Activated CD4-positive, alpha-beta T cell treated with anti-CD3 and anti-CD28 coated beads for 4 hours (primary cell): ENCODE results near the gene ARHGEF33.

Source experiments
- DNase-seq, 2 donors: peaks; one replicate each; pipeline ENCODE4 v3.0.0-alpha.2; 2020

The ARHGEF33 gene

GRCh38 chr2:38960609-38961320 is 71.1 kb downstream of the ARHGEF33 start:
- no peak for DNase-seq

- DNase-seq = no peak
These were observed 76.3 kb downstream of the ARHGEF33 start for GRCh38 chr2:38966006-38966405.

- DNase-seq = no peak
These were observed 77.0 kb downstream of the ARHGEF33 start for GRCh38 chr2:38966678-38967077.

GRCh38 chr2:38968021-38968420 is 78.3 kb downstream of the ARHGEF33 start:
- DNase-seq = no peak

- DNase-seq = no peak
These were observed 81.7 kb downstream of the ARHGEF33 start for GRCh38 chr2:38971377-38971776.

GRCh38 chr2:38973266-38973665 is 83.6 kb downstream of the ARHGEF33 start:
- no peak for DNase-seq

GRCh38 chr2:38975042-38975441 is 85.4 kb downstream of the ARHGEF33 start:
- no peak for DNase-seq

- no peak for DNase-seq
These were observed 87.4 kb downstream of the ARHGEF33 start for GRCh38 chr2:38977047-38977446.

GRCh38 chr2:38978296-38978903 is 88.7 kb downstream of the ARHGEF33 start:
- DNase-seq = no peak

GRCh38 chr2:38978908-38979307 is 89.2 kb downstream of the ARHGEF33 start:
- no peak for DNase-seq

GRCh38 chr2:38981003-38981669 is 91.5 kb downstream of the ARHGEF33 start:
- DNase-seq = no peak

- DNase-seq = no peak
These were observed 92.1 kb downstream of the ARHGEF33 start for GRCh38 chr2:38981670-38982357.

GRCh38 chr2:38982498-38982897 is 92.8 kb downstream of the ARHGEF33 start:
- no peak for DNase-seq

- DNase-seq = no peak
These were observed 99.0 kb downstream of the ARHGEF33 start for GRCh38 chr2:38988716-38989115.

- no peak for DNase-seq
These were observed 102.2 kb downstream of the ARHGEF33 start for GRCh38 chr2:38991899-38992298.

GRCh38 chr2:38997781-38998180 is 108.1 kb downstream of the ARHGEF33 start:
- DNase-seq = no peak

GRCh38 chr2:39000552-39000951 is 110.9 kb downstream of the ARHGEF33 start:
- DNase-seq = no peak

GRCh38 chr2:39007875-39008504 is 118.3 kb downstream of the ARHGEF33 start:
- DNase-seq = no peak

GRCh38 chr2:39008665-39009064 is 119.0 kb downstream of the ARHGEF33 start:
- DNase-seq = no peak

- DNase-seq = no peak
These were observed 124.2 kb downstream of the ARHGEF33 start for GRCh38 chr2:39013871-39014270.

- DNase-seq = no peak
These were observed 125.7 kb downstream of the ARHGEF33 start for GRCh38 chr2:39015424-39015823.

GRCh38 chr2:39017334-39017733 is 127.7 kb downstream of the ARHGEF33 start:
- DNase-seq = no peak

GRCh38 chr2:39018638-39019037 is 129.0 kb downstream of the ARHGEF33 start:
- no peak for DNase-seq
